ENCODE data around the gene ZFYVE1.
A peak's percentile ranks its signal among the peaks of the same experiment; 100 is the strongest.

DNA sequence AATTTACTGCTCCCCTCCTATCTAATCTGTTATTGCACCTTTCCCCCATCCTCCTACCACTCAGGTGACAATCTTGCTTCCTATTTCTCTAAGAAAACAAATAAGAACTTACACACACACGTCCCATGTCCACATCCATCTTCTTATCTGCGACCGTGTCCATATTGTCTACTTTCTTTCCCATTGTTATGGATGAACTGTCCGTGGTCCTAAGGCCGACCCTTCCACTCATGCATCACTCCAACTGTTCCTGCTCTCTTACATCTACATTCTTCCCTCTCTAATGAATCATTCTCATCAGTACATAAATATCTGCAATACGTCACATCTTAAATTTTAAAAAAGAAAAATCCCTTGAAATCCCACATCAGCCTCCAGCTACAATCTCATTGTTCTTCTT, 30.0 kb downstream of the ZFYVE1 start:
- TF ChIP-seq, protein P1, sequence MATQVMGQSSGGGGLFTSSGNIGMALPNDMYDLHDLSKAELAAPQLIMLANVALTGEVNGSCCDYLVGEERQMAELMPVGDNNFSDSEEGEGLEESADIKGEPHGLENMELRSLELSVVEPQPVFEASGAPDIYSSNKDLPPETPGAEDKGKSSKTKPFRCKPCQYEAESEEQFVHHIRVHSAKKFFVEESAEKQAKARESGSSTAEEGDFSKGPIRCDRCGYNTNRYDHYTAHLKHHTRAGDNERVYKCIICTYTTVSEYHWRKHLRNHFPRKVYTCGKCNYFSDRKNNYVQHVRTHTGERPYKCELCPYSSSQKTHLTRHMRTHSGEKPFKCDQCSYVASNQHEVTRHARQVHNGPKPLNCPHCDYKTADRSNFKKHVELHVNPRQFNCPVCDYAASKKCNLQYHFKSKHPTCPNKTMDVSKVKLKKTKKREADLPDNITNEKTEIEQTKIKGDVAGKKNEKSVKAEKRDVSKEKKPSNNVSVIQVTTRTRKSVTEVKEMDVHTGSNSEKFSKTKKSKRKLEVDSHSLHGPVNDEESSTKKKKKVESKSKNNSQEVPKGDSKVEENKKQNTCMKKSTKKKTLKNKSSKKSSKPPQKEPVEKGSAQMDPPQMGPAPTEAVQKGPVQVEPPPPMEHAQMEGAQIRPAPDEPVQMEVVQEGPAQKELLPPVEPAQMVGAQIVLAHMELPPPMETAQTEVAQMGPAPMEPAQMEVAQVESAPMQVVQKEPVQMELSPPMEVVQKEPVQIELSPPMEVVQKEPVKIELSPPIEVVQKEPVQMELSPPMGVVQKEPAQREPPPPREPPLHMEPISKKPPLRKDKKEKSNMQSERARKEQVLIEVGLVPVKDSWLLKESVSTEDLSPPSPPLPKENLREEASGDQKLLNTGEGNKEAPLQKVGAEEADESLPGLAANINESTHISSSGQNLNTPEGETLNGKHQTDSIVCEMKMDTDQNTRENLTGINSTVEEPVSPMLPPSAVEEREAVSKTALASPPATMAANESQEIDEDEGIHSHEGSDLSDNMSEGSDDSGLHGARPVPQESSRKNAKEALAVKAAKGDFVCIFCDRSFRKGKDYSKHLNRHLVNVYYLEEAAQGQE (IDR thresholded peaks at IDR 0.05; ENCODE audit: unreplicated experiment), result peak; percentile 62
- TF ChIP-seq EZH2 (IDR thresholded peaks at IDR 0.05; ENCODE audit: low read depth, unreplicated experiment) (no peak), POLR2AphosphoS5 (IDR thresholded peaks at IDR 0.05; ENCODE audit: low read depth) (no peak), ZNF331 (CRISPR knock-in tag; IDR thresholded peaks at IDR 0.05; ENCODE audit: low read depth) (no peak), EZH2phosphoT487 (IDR thresholded peaks at IDR 0.05; ENCODE audit: unreplicated experiment) (no peak), CREB1 (CRISPR knock-in tag; IDR thresholded peaks at IDR 0.05; ENCODE audit: low read depth) (no peak), JUNB (IDR thresholded peaks at IDR 0.05; ENCODE audit: unreplicated experiment) (no peak), NANOG (IDR thresholded peaks at IDR 0.05; ENCODE audit: borderline replicate concordance) (no peak), STAT1 (IDR thresholded peaks at IDR 0.05; ENCODE audit: unreplicated experiment) (no peak)
- TF ChIP-seq, protein P2, sequence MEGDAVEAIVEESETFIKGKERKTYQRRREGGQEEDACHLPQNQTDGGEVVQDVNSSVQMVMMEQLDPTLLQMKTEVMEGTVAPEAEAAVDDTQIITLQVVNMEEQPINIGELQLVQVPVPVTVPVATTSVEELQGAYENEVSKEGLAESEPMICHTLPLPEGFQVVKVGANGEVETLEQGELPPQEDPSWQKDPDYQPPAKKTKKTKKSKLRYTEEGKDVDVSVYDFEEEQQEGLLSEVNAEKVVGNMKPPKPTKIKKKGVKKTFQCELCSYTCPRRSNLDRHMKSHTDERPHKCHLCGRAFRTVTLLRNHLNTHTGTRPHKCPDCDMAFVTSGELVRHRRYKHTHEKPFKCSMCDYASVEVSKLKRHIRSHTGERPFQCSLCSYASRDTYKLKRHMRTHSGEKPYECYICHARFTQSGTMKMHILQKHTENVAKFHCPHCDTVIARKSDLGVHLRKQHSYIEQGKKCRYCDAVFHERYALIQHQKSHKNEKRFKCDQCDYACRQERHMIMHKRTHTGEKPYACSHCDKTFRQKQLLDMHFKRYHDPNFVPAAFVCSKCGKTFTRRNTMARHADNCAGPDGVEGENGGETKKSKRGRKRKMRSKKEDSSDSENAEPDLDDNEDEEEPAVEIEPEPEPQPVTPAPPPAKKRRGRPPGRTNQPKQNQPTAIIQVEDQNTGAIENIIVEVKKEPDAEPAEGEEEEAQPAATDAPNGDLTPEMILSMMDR (conservative IDR thresholded peaks at IDR 0.05; ENCODE audit: low read depth in 2 of 2), result no peak
- TF ChIP-seq, protein P3, sequence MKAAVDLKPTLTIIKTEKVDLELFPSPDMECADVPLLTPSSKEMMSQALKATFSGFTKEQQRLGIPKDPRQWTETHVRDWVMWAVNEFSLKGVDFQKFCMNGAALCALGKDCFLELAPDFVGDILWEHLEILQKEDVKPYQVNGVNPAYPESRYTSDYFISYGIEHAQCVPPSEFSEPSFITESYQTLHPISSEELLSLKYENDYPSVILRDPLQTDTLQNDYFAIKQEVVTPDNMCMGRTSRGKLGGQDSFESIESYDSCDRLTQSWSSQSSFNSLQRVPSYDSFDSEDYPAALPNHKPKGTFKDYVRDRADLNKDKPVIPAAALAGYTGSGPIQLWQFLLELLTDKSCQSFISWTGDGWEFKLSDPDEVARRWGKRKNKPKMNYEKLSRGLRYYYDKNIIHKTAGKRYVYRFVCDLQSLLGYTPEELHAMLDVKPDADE (IDR thresholded peaks at IDR 0.05), result no peak

All from GM23338 (cell line).